ENCODE measurements around the gene LIME1.

The LIME1 gene

GRCh38 chr20:63785691-63786131 is 49.2 kb downstream of the LIME1 start:
- no peak for DNase-seq (ENCODE audit: low read depth, low spot score)
- ChIA-PET CTCF (interaction anchor here (0.7 to 6.1 kb wide), 23 partner anchors 7 to 335 kb away, joined by 3 to 61 read pairs (median 6); partner anchors contain the start of gene TPD52L2), POLR2A (interaction anchor here (0.7 to 0.9 kb wide), 2 partner anchors 24 to 79 kb away, joined by 4 read pairs; partner anchors contain the start of gene TPD52L2)
- no peak overlapping the region for H3K4me3 ChIP-seq (ENCODE audit: low read depth, low read length)
- peak; percentile 1 for TF ChIP-seq CTCF (IDR thresholded peaks at IDR 0.05; ENCODE audit: insufficient read depth, low read length, missing control alignments)

- no peak for TF ChIP-seq CTCF (IDR thresholded peaks at IDR 0.05; ENCODE audit: insufficient read depth, low read length, missing control alignments)
- no peak overlapping the region for H3K4me3 ChIP-seq (ENCODE audit: low read depth, low read length)
- POLR2A ChIA-PET: no interaction called here
- CTCF ChIA-PET: interaction anchor here (0.6 to 6.1 kb wide), 10 partner anchors 8 to 250 kb away, joined by 3 to 61 read pairs (median 4); partner anchors contain the start of genes PTK6 and TPD52L2
- no peak for DNase-seq (ENCODE audit: low read depth, low spot score)
Observed at GRCh38 chr20:63787302-63787701, 50.8 kb downstream of the LIME1 start.

- no peak for TF ChIP-seq CTCF (IDR thresholded peaks at IDR 0.05; ENCODE audit: insufficient read depth, low read length, missing control alignments)
- ChIA-PET CTCF (interaction anchor here (0.6 to 6.1 kb wide), 6 partner anchors 9 to 251 kb away, joined by 3 to 47 read pairs (median 4); partner anchors contain the start of genes PTK6 and TPD52L2), POLR2A (no interaction called here)
- DNase-seq (ENCODE audit: low read depth, low spot score): no peak
- H3K4me3 ChIP-seq (ENCODE audit: low read depth, low read length): no peak overlapping the region
Observed at GRCh38 chr20:63787749-63788148, 51.3 kb downstream of the LIME1 start.

All from AG04449 (cell line).